GM18526 (cell line): ENCODE results near the gene ELOVL6.

Experiments
- POLR2A ChIP-seq: IDR thresholded peaks from 3 replicates; pipeline ENCODE4 v1.6.1; 2011; ENCODE audit not compliant: insufficient read length; ENCODE audit errors: extremely low read depth

Gene ELOVL6

GRCh38 chr4:110109455-110109854 is 89.0 kb downstream of the ELOVL6 start:
- TF ChIP-seq POLR2A, result no peak

GRCh38 chr4:110108960-110109359 is 89.5 kb downstream of the ELOVL6 start:
- no peak for TF ChIP-seq POLR2A

DNA sequence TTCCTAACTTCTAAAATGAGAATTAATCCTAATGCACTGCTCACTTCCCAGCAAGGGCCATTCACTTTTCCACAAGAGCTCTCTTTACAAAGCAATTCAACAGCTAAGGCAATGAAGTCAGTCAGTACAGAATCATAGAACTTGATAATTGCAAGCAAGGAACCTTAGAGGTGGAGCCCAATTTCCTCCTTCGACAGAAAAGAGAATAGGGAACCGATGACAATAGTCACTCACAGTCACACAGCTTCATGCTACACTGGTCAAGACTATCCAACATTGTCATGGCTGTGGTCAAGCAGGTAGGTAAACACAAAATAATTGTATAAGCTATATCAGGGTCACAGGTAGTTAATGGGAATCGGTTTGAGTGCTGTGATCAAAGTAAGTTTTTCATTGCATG is 90.0 kb downstream of the ELOVL6 start:
- TF ChIP-seq POLR2A, result no peak

- no peak for TF ChIP-seq POLR2A
Observed at GRCh38 chr4:110107866-110108265, 90.5 kb downstream of the ELOVL6 start.

DNA sequence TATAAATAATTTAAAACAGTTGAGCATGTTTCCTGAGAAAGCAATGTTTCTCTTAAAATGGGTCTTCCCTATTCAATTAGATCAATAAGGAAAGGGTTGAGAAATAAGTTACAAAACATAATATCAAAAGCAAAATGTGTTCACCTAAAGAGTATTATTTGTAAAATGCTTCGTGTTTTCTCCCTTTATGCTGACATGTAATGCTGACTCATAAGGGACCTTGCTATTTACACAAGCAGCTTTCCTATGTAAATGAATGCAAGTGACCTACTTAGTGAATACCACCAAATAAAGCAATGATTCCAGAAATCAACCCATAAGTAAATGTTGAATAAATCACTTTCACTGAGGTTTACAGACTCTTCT is 91.5 kb downstream of the ELOVL6 start:
- no peak for TF ChIP-seq POLR2A

DNA sequence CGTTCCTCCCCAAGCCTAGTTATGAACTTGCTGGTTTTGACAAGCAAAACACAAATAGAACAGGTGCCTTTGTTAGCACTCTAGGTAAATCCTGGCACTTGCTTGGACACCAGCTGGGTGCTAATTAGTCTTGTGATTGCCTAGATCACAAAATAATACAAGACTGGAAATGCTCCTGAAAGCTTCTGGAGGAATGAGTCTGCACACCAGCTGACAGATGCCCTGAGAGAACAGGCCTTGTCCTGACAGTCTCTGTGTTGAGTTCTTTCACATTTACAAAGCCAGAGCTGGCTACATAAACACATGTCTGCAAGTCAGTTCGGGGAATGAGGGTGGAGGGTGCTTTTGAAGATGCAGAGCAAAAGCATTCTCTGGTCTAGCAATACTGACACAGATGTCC is 93.8 kb downstream of the ELOVL6 start:
- no peak for TF ChIP-seq POLR2A

GRCh38 chr4:110099638-110100037 is 98.8 kb downstream of the ELOVL6 start:
- no peak for TF ChIP-seq POLR2A

GRCh38 chr4:110096405-110096804 is 102.0 kb downstream of the ELOVL6 start:
- TF ChIP-seq POLR2A, result no peak

- TF ChIP-seq POLR2A, result no peak
Observed at GRCh38 chr4:110092646-110093045, 105.8 kb downstream of the ELOVL6 start.

DNA sequence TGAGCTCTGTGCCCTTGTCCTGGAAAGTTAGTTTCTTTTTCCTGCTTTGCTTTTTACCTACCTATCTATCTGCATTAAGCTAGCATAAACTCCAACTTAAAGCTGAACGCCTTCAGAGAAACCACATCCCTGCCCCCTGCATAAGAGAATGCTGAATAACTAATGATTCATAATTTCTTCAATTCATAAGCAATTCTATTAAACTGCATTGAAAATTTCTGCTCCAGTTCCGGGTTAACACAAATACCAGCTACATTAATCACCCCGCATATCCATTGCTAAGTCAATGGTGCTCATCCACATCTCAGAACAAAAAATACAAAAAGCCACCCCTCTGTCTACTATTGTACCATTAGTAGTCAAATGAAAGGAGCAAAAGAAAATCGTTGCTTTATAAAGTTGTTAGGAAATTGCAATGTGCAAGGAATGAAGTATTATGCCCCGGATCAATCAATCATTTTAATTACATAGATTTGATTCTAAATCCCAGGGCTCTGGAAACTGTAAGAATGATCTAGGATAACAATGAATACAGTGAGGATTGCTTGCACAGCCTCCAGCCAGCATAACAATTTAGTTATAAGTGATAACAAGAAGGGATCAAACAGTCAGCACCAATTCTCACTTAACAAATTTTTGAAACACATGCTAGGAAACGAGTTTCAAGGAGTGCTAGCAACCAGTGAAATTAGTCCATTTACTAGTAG is 106.8 kb downstream of the ELOVL6 start:
- no peak for TF ChIP-seq POLR2A

DNA sequence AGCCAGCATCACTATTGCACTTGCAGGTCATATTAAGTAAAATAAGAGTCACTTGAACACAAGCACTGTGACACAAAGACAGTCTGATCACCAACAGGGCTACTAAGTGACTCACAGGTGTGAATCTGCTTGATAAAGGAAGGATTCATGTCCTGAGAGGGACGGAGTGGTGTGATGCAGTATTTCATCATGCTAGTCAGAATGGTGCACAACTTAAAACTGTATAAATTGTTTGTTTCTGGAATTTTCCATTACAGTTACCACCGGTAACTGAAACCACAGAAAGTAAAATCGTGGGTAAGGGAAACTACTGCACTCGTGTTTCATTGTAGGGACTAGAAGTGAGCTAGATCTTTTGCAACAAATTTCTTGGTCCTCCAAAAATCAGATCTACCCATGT is 109.7 kb downstream of the ELOVL6 start:
- no peak for TF ChIP-seq POLR2A

DNA sequence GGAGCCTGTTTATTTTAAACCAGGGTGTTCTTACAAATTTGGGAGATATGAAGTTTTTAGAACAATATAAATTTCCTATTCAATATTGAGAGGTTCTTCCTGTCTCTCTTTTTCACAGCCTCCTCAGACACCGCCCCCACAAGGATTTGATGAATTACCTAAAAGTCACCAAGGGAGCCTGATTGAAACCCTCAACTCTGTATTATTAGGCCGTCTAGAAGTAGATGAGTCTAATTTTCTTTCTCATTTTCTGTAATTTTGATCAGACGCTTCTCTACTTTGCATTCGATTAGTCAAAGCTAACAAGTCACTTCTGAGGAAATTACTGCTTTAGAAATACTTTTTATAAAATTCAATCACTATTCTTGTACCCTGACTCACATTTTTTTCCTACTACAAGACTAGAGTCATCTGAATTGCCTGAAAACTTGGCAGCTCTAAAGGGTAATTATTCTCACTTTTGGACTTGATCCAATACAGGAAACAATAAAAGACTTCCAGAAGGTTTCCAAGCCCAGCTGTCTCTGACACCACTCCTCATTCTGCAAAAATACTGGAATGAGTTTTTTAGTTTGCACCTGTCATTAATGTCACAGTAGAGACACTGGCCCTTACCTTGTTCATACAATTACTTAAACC is 111.2 kb downstream of the ELOVL6 start:
- no peak for TF ChIP-seq POLR2A

DNA sequence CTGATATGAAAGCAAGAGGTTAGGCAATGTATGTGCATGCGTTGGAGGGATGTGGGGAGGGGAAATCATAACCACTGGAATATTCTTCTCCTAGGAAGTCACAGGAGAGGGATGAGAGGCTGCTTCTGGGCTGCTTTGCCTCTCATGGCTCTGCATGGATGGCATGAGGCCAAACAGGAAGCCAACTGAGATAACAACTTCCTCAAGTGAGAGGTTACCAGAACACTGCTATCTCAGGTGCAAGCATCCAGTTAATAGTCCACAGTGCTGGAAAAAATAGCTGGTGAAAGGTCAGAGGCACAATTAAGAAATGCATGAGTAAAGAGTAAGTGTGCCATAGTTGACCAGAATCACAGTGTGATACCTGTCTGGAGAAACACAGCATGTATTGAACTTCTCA is 113.3 kb downstream of the ELOVL6 start:
- TF ChIP-seq POLR2A, result no peak

- TF ChIP-seq POLR2A, result no peak
Observed at GRCh38 chr4:110084154-110084553, 114.3 kb downstream of the ELOVL6 start.

DNA sequence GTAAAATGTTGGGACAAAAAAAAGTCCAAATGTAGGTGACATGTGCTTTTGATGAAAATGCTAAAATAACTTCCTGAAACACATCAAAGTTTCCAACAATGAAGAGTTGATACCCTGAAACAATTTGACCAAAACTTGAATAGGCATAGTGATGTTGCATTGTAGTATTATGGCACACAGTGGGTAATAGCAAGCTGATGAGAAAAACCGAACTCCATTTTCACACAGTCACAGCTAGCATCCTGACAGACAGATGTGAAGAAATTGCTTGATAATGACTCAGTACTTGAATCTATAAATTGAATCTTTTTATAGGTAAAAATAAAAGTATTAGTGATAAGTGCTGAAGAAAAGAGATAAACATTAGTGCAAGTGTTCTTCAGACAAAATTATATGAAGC is 122.5 kb downstream of the ELOVL6 start:
- no peak for TF ChIP-seq POLR2A

DNA sequence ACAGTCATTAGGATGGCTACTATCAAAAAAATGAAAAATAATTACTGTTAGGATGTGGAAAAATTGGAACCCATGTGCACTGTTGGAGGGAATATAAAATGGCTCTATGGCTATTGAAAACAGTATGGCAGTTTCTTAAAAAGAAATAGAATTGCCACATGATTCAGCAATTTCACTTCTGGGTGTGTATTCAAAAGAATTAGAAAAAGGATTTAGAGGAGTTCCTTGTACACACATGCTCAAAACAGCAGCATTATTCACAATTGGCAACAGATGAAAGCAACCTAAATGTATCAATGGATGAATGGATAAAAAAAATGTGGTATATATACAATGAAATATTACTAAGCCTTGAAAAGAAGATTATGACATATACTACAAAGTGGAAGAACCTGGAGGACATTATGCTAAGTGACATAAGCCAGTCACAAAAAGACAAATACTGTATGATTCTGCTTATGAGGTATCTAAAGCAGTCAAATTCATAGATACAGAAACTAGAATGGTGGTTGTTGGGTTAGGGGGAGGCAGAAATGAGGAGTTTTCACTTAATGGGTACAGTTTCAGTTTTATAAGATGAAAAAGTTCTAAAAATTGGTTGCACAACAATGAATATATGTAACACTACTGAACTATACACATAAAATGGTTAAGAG is 123.2 kb downstream of the ELOVL6 start:
- no peak for TF ChIP-seq POLR2A
